Hepatocyte (in vitro differentiated cells): ENCODE results near the gene MLXIP. TPM values are rescaled to one million over a fixed set of nuclear protein-coding genes. Genes with fewer than 3 reads are reported as not detected.

Experiments
- DNase-seq: peaks from one replicate; pipeline ENCODE4 v3.0.0-alpha.2; 2016; ENCODE audit warnings: low spot score
- H2AFZ ChIP-seq: fragments of 200-600 bp; sonication (generic); 2 replicates; pipeline ENCODE4 v1.6.0; 2016; ENCODE audit warnings: antibody characterized with exemption, mild to moderate bottlenecking
- H3K27ac ChIP-seq: fragments of 200-600 bp; sonication (generic); 2 replicates; pipeline ENCODE4 v1.5.1; 2016; ENCODE audit warnings: mild to moderate bottlenecking
- H3K27me3 ChIP-seq: fragments of 200-600 bp; sonication (generic); 2 replicates; pipeline ENCODE4 v1.6.1; 2016
- H3K36me3 ChIP-seq: fragments of 200-600 bp; sonication (generic); replicated peaks from 2 replicates; pipeline ENCODE4 v1.5.1; 2016; ENCODE audit warnings: low read depth; ENCODE audit not compliant: insufficient read depth
- H3K4me1 ChIP-seq: fragments of 200-600 bp; sonication (generic); 2 replicates; pipeline ENCODE4 v1.5.1; 2016; ENCODE audit warnings: mild to moderate bottlenecking, moderate library complexity; ENCODE audit not compliant: insufficient read depth
- H3K4me2 ChIP-seq: fragments of 200-600 bp; sonication (generic); 2 replicates; pipeline ENCODE4 v1.6.0; 2016
- H3K4me3 ChIP-seq: fragments of 200-600 bp; sonication (generic); 2 replicates; pipeline ENCODE4 v1.5.1; 2016; ENCODE audit warnings: mild to moderate bottlenecking
- H3K79me2 ChIP-seq: fragments of 200-600 bp; sonication (generic); 2 replicates; pipeline ENCODE4 v1.6.0; 2017; ENCODE audit warnings: mild to moderate bottlenecking
- H3K9me2 ChIP-seq: fragments of 200-600 bp; sonication (generic); replicated peaks from 2 replicates; pipeline ENCODE4 v1.6.0; 2017; ENCODE audit warnings: mild to moderate bottlenecking; ENCODE audit not compliant: insufficient read depth
- H3K9me3 ChIP-seq: fragments of 200-600 bp; sonication (generic); 2 replicates; pipeline ENCODE4 v1.5.1; 2016; ENCODE audit warnings: low read depth, mild to moderate bottlenecking
- H4K20me1 ChIP-seq: fragments of 200-600 bp; sonication (generic); 2 replicates; pipeline ENCODE4 v1.6.0; 2016; ENCODE audit warnings: mild to moderate bottlenecking; ENCODE audit not compliant: insufficient read depth, poor library complexity, severe bottlenecking
- EZH2 ChIP-seq: fragments of 200-600 bp; sonication (generic); IDR thresholded peaks from 2 replicates; pipeline ENCODE4 v1.6.1; 2016; ENCODE audit warnings: antibody characterized with exemption, mild to moderate bottlenecking, borderline replicate concordance
- EZH2phosphoT487 ChIP-seq: fragments of 200-600 bp; sonication (generic); IDR thresholded peaks from one replicate; pipeline ENCODE4 v1.6.1; 2018; ENCODE audit warnings: antibody characterized with exemption, mild to moderate bottlenecking, low read depth, moderate library complexity; ENCODE audit not compliant: unreplicated experiment, severe bottlenecking
- WGBS: methylation state at CpG from one replicate; pipeline ENCODE4 v1.1.6; 2016; ENCODE audit warnings: low lambda C conversion rate; ENCODE audit errors: missing lambda C conversion rate; 5-methylcytosine and 5-hydroxymethylcytosine counted together
- polyA plus RNA-seq: library from polyadenylated mRNA; unstranded; fragments of >200 nt; fragmentation: Nextera tagmentation; extraction: Ambion mirVana; gene quantifications from 2 replicates; pipeline ENCODE4 v1.2.1, GENCODE V29; 2016
- total RNA-seq: library from RNA; depleted of rRNA; stranded (reverse); fragments of >200 nt; gene quantifications from 2 replicates; pipeline ENCODE4 v1.2.3, GENCODE V29; 2014
- TF ChIP-seq, protein P1 (sequence below): fragments of 200-600 bp; sonication (generic); IDR thresholded peaks from 2 replicates; pipeline ENCODE4 v1.5.1; 2016; ENCODE audit warnings: antibody characterized with exemption, mild to moderate bottlenecking; ENCODE audit not compliant: poor library complexity

The MLXIP gene
- total and polyA plus RNA-seq, 2 experiments from 2014 or later: 11.5 to 33.1 TPM

DNA sequence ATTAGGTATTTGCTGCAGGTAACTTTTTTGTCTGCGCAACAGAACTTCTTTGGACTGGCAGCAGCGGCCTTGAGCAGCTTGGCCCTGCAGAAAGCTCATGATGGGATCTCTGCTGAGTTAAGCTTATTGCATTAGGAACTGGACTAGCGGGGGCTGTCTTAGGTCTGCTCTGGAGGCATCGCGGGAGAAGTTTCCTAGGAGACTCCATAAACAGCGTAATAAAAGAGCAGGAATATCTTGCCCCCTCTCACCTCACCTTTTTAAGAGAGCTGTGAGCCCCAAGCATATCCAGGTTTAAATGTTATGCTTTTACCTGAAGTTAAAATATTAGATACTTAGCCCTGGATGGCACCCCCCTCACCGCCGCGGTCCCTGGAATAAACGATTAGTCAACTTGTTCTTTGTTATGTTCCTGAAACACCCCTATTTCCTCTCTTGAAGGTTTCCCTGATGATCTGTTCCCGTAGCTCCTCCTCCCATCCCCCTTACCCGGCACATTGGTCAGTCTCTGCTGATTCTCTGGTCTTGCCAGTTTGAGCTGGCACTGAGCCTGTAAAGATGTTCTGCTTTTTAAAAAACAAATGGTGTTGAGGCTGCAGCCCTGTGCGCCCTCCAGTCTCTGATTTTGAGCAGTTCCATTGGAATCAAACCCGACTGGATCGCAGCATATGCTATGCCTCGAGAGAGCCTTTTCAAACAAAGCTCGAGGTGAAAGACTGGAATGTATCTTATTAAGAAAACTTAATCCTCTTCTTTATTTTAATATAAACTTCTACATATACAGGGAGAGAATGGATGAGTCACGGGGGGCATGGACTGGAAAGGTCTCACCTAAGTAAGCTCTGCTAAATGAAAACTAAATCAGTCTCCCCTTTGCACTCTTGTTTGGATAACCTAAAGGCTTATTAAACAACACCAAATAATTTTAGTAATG lies 1.9 kb downstream of the MLXIP start:
- no peaks in the 10 kb centered on the region for H3K9me2 ChIP-seq
- peak overlapping the region; percentile 97 for H3K4me2 ChIP-seq
- H3K27ac ChIP-seq: peak overlapping the region; percentile 81
- peaks cover 41% of the 10 kb centered on the region for H3K4me1 ChIP-seq
- peaks cover 19% of the 10 kb centered on the region for H4K20me1 ChIP-seq
- no peaks in the 10 kb centered on the region for H3K36me3 ChIP-seq
- H3K27me3 ChIP-seq: no peaks in the 10 kb centered on the region
- WGBS: 34% methylated on average over 18 of the region's 18 CpGs
- H3K4me3 ChIP-seq: peak overlapping the region; percentile 86
- DNase-seq: peak; percentile 52
- H2AFZ ChIP-seq: no peak overlapping the region
- TF ChIP-seq, protein P1, sequence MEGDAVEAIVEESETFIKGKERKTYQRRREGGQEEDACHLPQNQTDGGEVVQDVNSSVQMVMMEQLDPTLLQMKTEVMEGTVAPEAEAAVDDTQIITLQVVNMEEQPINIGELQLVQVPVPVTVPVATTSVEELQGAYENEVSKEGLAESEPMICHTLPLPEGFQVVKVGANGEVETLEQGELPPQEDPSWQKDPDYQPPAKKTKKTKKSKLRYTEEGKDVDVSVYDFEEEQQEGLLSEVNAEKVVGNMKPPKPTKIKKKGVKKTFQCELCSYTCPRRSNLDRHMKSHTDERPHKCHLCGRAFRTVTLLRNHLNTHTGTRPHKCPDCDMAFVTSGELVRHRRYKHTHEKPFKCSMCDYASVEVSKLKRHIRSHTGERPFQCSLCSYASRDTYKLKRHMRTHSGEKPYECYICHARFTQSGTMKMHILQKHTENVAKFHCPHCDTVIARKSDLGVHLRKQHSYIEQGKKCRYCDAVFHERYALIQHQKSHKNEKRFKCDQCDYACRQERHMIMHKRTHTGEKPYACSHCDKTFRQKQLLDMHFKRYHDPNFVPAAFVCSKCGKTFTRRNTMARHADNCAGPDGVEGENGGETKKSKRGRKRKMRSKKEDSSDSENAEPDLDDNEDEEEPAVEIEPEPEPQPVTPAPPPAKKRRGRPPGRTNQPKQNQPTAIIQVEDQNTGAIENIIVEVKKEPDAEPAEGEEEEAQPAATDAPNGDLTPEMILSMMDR: no peak
- TF ChIP-seq EZH2 (no peak), EZH2phosphoT487 (no peak)
- peaks cover 64% of the 10 kb centered on the region for H3K79me2 ChIP-seq
- no peaks in the 10 kb centered on the region for H3K9me3 ChIP-seq

DNA sequence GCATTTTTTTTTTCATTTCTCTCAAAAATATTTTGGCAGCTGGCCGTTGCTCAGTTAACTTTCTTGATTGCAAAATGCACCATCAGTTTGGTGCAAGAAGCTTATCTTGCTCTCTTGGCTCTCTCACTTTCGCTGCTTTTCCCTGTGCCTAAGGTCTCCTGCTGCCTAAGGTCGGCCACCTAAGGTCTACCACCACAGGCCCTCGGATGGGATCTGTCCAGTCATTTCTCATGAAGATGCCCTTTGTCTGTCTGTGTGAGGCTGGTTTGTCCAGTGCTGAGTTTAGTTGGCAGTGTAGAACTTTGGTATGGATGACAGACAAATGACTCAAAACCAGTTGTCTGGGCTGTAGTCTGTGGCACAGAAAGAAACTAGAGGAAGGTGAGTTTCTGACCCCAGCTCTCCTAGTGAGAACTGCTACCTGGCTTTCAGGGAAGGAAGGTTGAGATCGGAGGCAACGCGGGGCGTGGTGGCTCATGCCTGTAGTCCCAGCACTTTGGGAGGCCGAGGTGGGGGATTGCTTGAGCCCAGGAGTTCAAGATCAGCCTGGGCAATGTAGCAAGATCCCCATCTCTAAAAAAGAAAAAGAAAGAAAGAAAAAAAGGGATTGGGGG lies 2.6 kb downstream of the MLXIP start:
- Histone ChIP-seq H3K4me1 (peaks cover 41% of the 10 kb centered on the region), H2AFZ (no peak overlapping the region), H3K4me3 (peak overlapping the region; percentile 86), H3K9me2 (no peaks in the 10 kb centered on the region), H3K9me3 (no peaks in the 10 kb centered on the region), H3K36me3 (no peaks in the 10 kb centered on the region), H3K79me2 (peaks cover 72% of the 10 kb centered on the region), H4K20me1 (peaks cover 19% of the 10 kb centered on the region), H3K27me3 (no peaks in the 10 kb centered on the region), H3K4me2 (peak overlapping the region; percentile 97), H3K27ac (peak overlapping the region; percentile 81)
- no peak for DNase-seq
- WGBS: 86% methylated on average over 9 of the region's 9 CpGs
- TF ChIP-seq EZH2phosphoT487: no peak
- no peak for TF ChIP-seq EZH2
- TF ChIP-seq, protein P1: no peak

DNA sequence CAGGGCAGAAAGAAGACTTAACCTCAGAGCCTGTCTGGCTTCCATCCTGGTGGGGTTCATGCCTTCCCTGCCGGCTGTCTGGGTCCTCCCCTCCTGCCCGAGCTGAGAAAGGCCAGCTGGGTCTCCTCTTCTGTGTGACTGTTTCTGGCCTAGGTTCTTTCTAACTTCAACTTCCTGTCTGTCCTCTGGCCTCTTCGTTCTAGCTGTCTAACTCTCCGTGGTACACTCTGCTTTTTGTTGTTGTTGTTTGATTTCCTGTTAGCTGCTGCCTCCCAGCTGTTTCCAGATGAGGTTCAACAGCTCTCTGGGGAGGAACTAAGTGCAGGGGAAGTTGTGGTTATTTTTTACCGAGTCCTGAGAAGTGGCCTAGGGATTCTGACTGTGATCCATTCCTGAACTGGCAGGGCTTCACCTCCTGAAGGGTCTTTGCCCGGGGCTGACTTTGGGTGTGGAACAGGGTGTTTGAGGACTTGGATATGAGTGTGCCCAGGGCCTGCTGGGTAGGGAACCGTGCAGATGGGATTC lies 3.2 kb downstream of the MLXIP start:
- H3K4me1 ChIP-seq: peaks cover 41% of the 10 kb centered on the region
- H3K36me3 ChIP-seq: no peaks in the 10 kb centered on the region
- H3K79me2 ChIP-seq: peaks cover 78% of the 10 kb centered on the region
- peak overlapping the region; percentile 81 for H3K27ac ChIP-seq
- no peaks in the 10 kb centered on the region for H3K27me3 ChIP-seq
- H3K4me2 ChIP-seq: peak overlapping the region; percentile 97
- H3K9me3 ChIP-seq: no peaks in the 10 kb centered on the region
- H3K9me2 ChIP-seq: no peaks in the 10 kb centered on the region
- H4K20me1 ChIP-seq: peaks cover 19% of the 10 kb centered on the region
- no peak overlapping the region for H2AFZ ChIP-seq
- 38% methylated on average over 7 of the region's 7 CpGs for WGBS
- TF ChIP-seq EZH2 (no peak), EZH2phosphoT487 (no peak)
- TF ChIP-seq, protein P1: no peak
- DNase-seq: peak; percentile 38
- no peak overlapping the region for H3K4me3 ChIP-seq
